GM19239 (cell line): ENCODE results near the gene GDI1.

Experiments
- DNase-seq: peaks from one replicate; pipeline ENCODE4 v3.0.0; 2011; ENCODE audit warnings: low spot score; ENCODE audit not compliant: insufficient read length
- FAIRE-seq: peaks from 2 replicates; lab custom pipeline; 2011; peaks lifted over from hg19 to GRCh38; lab: Jason Lieb, UNC

Gene GDI1

GRCh38 chrX:154473683-154474082 is 36.7 kb downstream of the GDI1 start:
- FAIRE-seq (no peak), DNase-seq (no peak)

GRCh38 chrX:154476821-154477220 is 39.9 kb downstream of the GDI1 start:
- no peak for FAIRE-seq
- no peak for DNase-seq

- no peak for FAIRE-seq
- DNase-seq = no peak
Observed at GRCh38 chrX:154477891-154478477, 41.0 kb downstream of the GDI1 start.

GRCh38 chrX:154478728-154479622 is 42.0 kb downstream of the GDI1 start, which contains the start of gene LAGE3:
Gene LAGE3, minus strand, starts transcription at chrX:154479281. Its CDS starts 366 bp downstream, at chrX:154478915.
- DNase-seq (peak; percentile 82), FAIRE-seq (peak; percentile 98)

- no peak for FAIRE-seq
Observed at GRCh38 chrX:154481195-154481594, 44.2 kb downstream of the GDI1 start.

GRCh38 chrX:154481911-154482601 is 45.1 kb downstream of the GDI1 start:
- DNase-seq (no peak), FAIRE-seq (no peak)

More at GRCh38 chrX:154481195-154481594, 44.2 kb downstream of the GDI1 start:
- DNase-seq = no peak

GRCh38 chrX:154482786-154483185 is 45.8 kb downstream of the GDI1 start:
- no peak for FAIRE-seq
- DNase-seq = no peak

GRCh38 chrX:154483325-154483724 is 46.4 kb downstream of the GDI1 start:
- DNase-seq (no peak), FAIRE-seq (no peak)

GRCh38 chrX:154484255-154485149 is 47.5 kb downstream of the GDI1 start:
- FAIRE-seq = no peak
- DNase-seq = no peak

- peak; percentile 90 for FAIRE-seq
Observed at GRCh38 chrX:154485150-154486051, 48.4 kb downstream of the GDI1 start.

GRCh38 chrX:154486052-154486395 is 49.1 kb downstream of the GDI1 start:
- FAIRE-seq (no peak), DNase-seq (no peak)

More at GRCh38 chrX:154485150-154486051, 48.4 kb downstream of the GDI1 start:
- no peak for DNase-seq

- FAIRE-seq = no peak
- peak; percentile 56 for DNase-seq
Observed at GRCh38 chrX:154486396-154487207, 49.6 kb downstream of the GDI1 start, which contains the start of gene UBL4A. Gene UBL4A, minus strand, starts transcription at chrX:154486615. Its CDS starts 31 bp downstream, at chrX:154486584.

GRCh38 chrX:154487518-154488290 is 50.8 kb downstream of the GDI1 start:
- no peak for DNase-seq

GRCh38 chrX:154488336-154489075 is 51.6 kb downstream of the GDI1 start:
- FAIRE-seq (no peak), DNase-seq (no peak)

More at GRCh38 chrX:154487518-154488290, 50.8 kb downstream of the GDI1 start:
- FAIRE-seq = no peak

- FAIRE-seq (peak; percentile 4), DNase-seq (no peak)
Observed at GRCh38 chrX:154489182-154489581, 52.2 kb downstream of the GDI1 start.

GRCh38 chrX:154490021-154490413 is 53.1 kb downstream of the GDI1 start:
- DNase-seq (no peak), FAIRE-seq (peak; percentile 84)
